H1 (cell line): ENCODE measurements around the gene MRPL22.

Source experiments
- CTCF ChIP-seq, 3 experiments: IDR thresholded peaks; 1 replicate in 2 of 3; 2 replicates in 1 of 3; pipeline versions ENCODE4 v1.5.1 to v1.6.1; 2011; ENCODE audit warnings: low read length in 3 of 3, mild to moderate bottlenecking in 3 of 3, inconsistent platforms in 2 of 3, low read depth in 1 of 3, moderate library complexity in 1 of 3; ENCODE audit not compliant: insufficient read depth in 1 of 3; ENCODE audit errors: control extremely low read depth in 1 of 3
- RAD21 ChIP-seq, 2 experiments: IDR thresholded peaks in 1 of 2; conservative IDR thresholded peaks in 1 of 2; 2 replicates each; pipeline ENCODE4 v1.6.1; 2011; ENCODE audit warnings: low read depth in 2 of 2, low read length in 2 of 2, improper control_type of control experiment in 1 of 2, inconsistent platforms in 1 of 2, mild to moderate bottlenecking in 1 of 2, moderate library complexity in 1 of 2

- TF ChIP-seq RAD21 (IDR thresholded peaks at IDR 0.05 in 1 of 2, conservative IDR thresholded peaks at IDR 0.05 in 1 of 2; ENCODE audit: low read depth in 2 of 2, low read length in 2 of 2): no peak
- TF ChIP-seq CTCF (IDR thresholded peaks at IDR 0.05; ENCODE audit: control extremely low read depth in 1 of 3, insufficient read depth in 1 of 3, low read depth in 1 of 3, low read length in 3 of 3): no peak
Measured at GRCh38 chr5:154977409-154977808, 36.5 kb downstream of the MRPL22 start.
